SK-N-SH treated with all-trans-retinoic acid at 6 μM for 48 hours (cell line): ENCODE data around the gene THSD8.

ENCODE experiments used
- CREB5 ChIP-seq: fragments of 250-450 bp; sonication (Bioruptor Pico); IDR thresholded peaks from 2 replicates; pipeline ENCODE4 v1.5.1; 2020; ENCODE audit warnings: low read depth, mild to moderate bottlenecking, moderate library complexity
- CSDC2 ChIP-seq: fragments of 250-450 bp; sonication (Bioruptor Pico); IDR thresholded peaks from 2 replicates; pipeline ENCODE4 v1.5.0; 2020; ENCODE audit warnings: mild to moderate bottlenecking, moderate library complexity
- CSRNP3 ChIP-seq: fragments of 250-450 bp; sonication (Bioruptor Pico); IDR thresholded peaks from 2 replicates; pipeline ENCODE4 v1.5.1; 2021; ENCODE audit warnings: mild to moderate bottlenecking, moderate library complexity
- GLIS3 ChIP-seq: fragments of 250-450 bp; sonication (Bioruptor Pico); IDR thresholded peaks from 2 replicates; pipeline ENCODE4 v1.5.0; 2020; ENCODE audit warnings: mild to moderate bottlenecking, moderate library complexity
- ISL1 ChIP-seq: fragments of 250-450 bp; sonication (Bioruptor Pico); IDR thresholded peaks from 2 replicates; pipeline ENCODE4 v2.1.2; 2022; ENCODE audit warnings: mild to moderate bottlenecking, moderate library complexity
- OSR1 ChIP-seq: fragments of 250-450 bp; sonication (Bioruptor Pico); IDR thresholded peaks from 2 replicates; pipeline ENCODE4 v1.8.0; 2022; ENCODE audit warnings: moderate library complexity, mild to moderate bottlenecking, inconsistent platforms
- RARB ChIP-seq: fragments of 250-450 bp; sonication (Bioruptor Pico); IDR thresholded peaks from 2 replicates; pipeline ENCODE4 v1.8.0; 2021; ENCODE audit warnings: mild to moderate bottlenecking, moderate library complexity
- ZFP3 ChIP-seq: fragments of 250-450 bp; sonication (Bioruptor Pico); IDR thresholded peaks from 2 replicates; pipeline ENCODE4 v1.5.0; 2020; ENCODE audit warnings: mild to moderate bottlenecking, moderate library complexity

- TF ChIP-seq ISL1 (CRISPR knock-in tag) (no peak), RARB (no peak), CREB5 (CRISPR knock-in tag) (no peak), CSRNP3 (no peak), ZFP3 (CRISPR knock-in tag) (no peak), CSDC2 (no peak), OSR1 (CRISPR knock-in tag) (no peak), GLIS3 (CRISPR knock-in tag) (no peak)
Observed at GRCh38 chr19:12785431-12786031, 16.3 kb upstream of the THSD8 start.
